Mesothelial cell of epicardium (in vitro differentiated cells): ENCODE data around the gene DENND4C. TPM values are rescaled to one million over a fixed set of nuclear protein-coding genes. Genes with fewer than 3 reads are reported as not detected.
"Not testable (repeated sequence)": the region's sequence is repeated elsewhere in the genome, so short reads cannot be mapped to it uniquely, and the experiment has no call there.

Experiments
- DNase-seq, 2 experiments: peaks; one replicate each; pipeline ENCODE4 v3.0.0; 2021; ENCODE audit warnings: low spot score in 2 of 2; ENCODE audit not compliant: unreplicated experiment in 2 of 2
- H3K27ac Mint-ChIP-seq: 2 replicates; pipeline ENCODE4 v1.8.0; 2021; ENCODE audit warnings: mixed read lengths
- H3K27me3 Mint-ChIP-seq: 2 replicates; pipeline ENCODE4 v1.8.0; 2021; ENCODE audit warnings: low read depth, mixed read lengths
- H3K36me3 Mint-ChIP-seq: 2 replicates; pipeline ENCODE4 v1.8.0; 2021; ENCODE audit warnings: mixed read lengths
- H3K4me1 Mint-ChIP-seq: 2 replicates; pipeline ENCODE4 v1.8.0; 2021; ENCODE audit warnings: mixed read lengths
- H3K4me3 Mint-ChIP-seq: 2 replicates; pipeline ENCODE4 v1.8.0; 2021; ENCODE audit warnings: mild to moderate bottlenecking, moderate library complexity, mixed read lengths
- H3K9me3 Mint-ChIP-seq: 2 replicates; pipeline ENCODE4 v1.8.0; 2021; ENCODE audit warnings: mixed read lengths
- total RNA-seq: library from RNA; stranded (reverse); gene quantifications from 3 replicates; pipeline ENCODE4 v1.2.1, GENCODE V29; 2021
- TF ChIP-seq, protein P1 (sequence below): fragments of 200-600 bp; sonication (generic); IDR thresholded peaks from one replicate; pipeline ENCODE4 v1.5.0; 2021; ENCODE audit warnings: antibody characterized with exemption; ENCODE audit not compliant: unreplicated experiment

Gene DENND4C
- total RNA-seq, 1 donor from 2014 or later: 73.9 TPM

DNA sequence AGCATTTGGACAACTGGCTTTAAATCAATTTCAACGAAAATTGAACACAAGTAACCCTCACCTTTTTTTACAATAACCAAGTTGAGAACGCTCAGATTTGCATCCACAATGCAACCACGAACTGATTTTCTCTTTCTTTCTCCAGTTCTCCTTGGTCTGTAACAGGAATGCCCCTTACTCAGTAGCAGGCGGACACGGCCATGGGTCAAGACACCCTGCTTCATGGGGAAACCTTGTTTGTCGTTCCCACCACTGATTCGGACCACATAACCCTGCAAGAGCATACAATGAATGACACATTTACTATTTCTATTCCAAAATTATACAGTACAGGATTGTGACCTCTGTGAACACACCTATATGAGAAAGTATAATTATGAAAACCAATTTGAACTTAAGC lies 148.2 kb downstream of the DENND4C start:
- Mint-ChIP-seq H3K4me1 (peaks cover 34% of the 10 kb centered on the region), H3K9me3 (no peaks in the 10 kb centered on the region), H3K36me3 (peaks cover 44% of the 10 kb centered on the region), H3K27me3 (no peaks in the 10 kb centered on the region), H3K4me3 (peak overlapping the region; percentile 100), H3K27ac (peak overlapping the region; percentile 100)
- TF ChIP-seq, protein P1, sequence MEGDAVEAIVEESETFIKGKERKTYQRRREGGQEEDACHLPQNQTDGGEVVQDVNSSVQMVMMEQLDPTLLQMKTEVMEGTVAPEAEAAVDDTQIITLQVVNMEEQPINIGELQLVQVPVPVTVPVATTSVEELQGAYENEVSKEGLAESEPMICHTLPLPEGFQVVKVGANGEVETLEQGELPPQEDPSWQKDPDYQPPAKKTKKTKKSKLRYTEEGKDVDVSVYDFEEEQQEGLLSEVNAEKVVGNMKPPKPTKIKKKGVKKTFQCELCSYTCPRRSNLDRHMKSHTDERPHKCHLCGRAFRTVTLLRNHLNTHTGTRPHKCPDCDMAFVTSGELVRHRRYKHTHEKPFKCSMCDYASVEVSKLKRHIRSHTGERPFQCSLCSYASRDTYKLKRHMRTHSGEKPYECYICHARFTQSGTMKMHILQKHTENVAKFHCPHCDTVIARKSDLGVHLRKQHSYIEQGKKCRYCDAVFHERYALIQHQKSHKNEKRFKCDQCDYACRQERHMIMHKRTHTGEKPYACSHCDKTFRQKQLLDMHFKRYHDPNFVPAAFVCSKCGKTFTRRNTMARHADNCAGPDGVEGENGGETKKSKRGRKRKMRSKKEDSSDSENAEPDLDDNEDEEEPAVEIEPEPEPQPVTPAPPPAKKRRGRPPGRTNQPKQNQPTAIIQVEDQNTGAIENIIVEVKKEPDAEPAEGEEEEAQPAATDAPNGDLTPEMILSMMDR: no peak
- DNase-seq: no peak

DNA sequence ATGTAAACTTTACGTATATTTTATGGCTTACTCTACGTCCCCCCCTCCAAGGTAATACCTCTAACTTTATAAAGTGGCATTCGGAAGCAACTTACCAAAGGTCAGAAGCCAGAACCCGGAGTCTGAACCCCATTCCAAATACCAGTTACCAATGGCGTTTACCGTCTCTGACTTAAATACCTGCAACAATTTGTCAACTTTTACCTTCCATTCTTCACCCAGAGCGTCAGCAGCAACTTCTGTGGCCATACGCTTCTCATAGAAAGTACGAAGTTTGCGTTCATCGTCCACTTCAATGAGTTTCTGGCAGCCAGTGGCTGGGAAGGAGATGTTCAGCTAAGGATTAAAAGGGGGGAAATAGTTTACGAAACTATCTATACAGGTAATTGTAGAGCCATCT lies 148.8 kb downstream of the DENND4C start:
- Mint-ChIP-seq H3K9me3 (no peaks in the 10 kb centered on the region), H3K27ac (peak overlapping the region; percentile 100), H3K4me3 (peak overlapping the region; percentile 100), H3K4me1 (peaks cover 34% of the 10 kb centered on the region), H3K27me3 (no peaks in the 10 kb centered on the region), H3K36me3 (peaks cover 38% of the 10 kb centered on the region)
- TF ChIP-seq, protein P1: no peak
- no peak for DNase-seq

DNA sequence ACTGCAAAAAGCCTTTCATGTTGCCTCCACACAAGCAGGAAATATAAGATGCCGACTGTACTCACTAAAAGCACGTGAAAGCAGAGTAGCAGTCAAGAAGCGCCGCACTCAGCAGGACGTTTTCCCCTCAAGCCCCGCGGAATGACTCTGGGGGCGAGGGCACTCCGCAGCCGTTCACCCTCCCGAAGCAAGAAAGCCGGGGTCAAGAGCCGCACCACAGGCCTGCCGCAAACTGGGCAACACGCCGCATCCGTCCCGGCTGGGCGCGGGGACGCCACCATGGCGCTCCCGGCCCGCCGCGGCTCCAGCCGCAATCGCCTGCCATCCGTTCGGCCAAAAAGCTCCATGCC lies 149.2 kb downstream of the DENND4C start:
- Mint-ChIP-seq H3K9me3 (no peaks in the 10 kb centered on the region), H3K27ac (peak overlapping the region; percentile 100), H3K4me1 (peaks cover 34% of the 10 kb centered on the region), H3K27me3 (no peaks in the 10 kb centered on the region), H3K36me3 (peaks cover 34% of the 10 kb centered on the region), H3K4me3 (peak overlapping the region; percentile 100)
- TF ChIP-seq, protein P1: no peak
- peak in 1 of 2 experiments; percentile 23 for DNase-seq

DNA sequence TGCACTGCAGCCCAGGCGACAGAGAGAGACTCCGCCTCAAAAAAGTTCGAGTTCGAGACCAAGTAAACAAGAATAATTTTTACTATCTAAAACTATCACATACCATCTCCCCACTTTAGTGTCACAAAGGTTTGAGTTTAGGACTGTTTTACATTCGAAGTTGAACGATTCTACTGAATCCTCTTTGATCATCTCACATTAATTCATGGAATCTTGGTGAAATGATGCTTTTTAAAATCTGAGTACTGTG lies 150.3 kb downstream of the DENND4C start:
- Mint-ChIP-seq H3K36me3 (peaks cover 26% of the 10 kb centered on the region), H3K9me3 (no peaks in the 10 kb centered on the region), H3K4me3 (peak overlapping the region; percentile 100), H3K27me3 (no peaks in the 10 kb centered on the region), H3K4me1 (peaks cover 34% of the 10 kb centered on the region), H3K27ac (peak overlapping the region; percentile 100)
- no peak for DNase-seq
- TF ChIP-seq, protein P1: no peak

DNA sequence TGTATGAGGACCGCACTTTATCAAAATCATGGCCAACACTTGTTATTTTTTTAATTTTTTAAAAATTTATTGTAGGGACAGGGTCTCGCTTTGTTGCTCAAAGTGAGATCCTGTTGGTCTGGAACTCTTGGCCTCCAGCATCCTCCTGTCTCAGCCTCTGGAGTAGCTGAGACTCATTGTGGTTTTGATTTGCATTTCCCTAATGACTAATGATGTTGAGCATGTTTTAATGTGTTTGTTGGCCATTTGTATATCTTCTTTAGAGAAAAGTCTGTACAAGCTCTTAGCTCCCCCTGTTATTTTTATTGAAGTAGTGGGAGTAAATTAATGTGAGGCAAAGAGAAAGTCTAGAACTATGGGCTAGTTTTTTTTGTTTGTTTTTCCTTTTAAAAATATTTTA lies 151.2 kb downstream of the DENND4C start:
- no peak overlapping the region for H3K27ac Mint-ChIP-seq
- peaks cover 38% of the 10 kb centered on the region for H3K4me1 Mint-ChIP-seq
- DNase-seq: no peak
- peaks cover 18% of the 10 kb centered on the region for H3K36me3 Mint-ChIP-seq
- no peaks in the 10 kb centered on the region for H3K27me3 Mint-ChIP-seq
- no peak overlapping the region for H3K4me3 Mint-ChIP-seq
- TF ChIP-seq, protein P1: no peak
- H3K9me3 Mint-ChIP-seq: no peaks in the 10 kb centered on the region

DNA sequence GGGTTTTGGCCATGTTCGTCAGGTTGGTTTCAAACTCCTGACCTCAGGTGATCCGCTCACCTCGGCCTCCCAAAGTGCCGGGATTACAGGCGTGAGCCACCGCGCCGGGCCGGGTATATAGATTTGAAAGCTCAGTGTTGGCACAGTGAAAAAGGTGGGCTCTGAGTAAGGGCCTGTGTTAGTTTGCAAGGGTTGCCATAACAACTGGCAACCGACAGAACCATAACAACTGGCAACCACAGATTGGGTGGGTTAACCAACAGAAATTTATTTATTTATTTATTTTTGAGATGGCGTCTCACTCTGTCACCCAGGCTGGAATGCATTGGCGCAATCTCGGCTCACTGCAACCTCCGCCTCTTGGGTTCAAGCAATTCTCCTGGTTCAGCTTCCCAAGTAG lies 154.7 kb downstream of the DENND4C start:
- not testable (repeated sequence) for DNase-seq, H3K4me3 Mint-ChIP-seq, H3K27me3 Mint-ChIP-seq, H3K9me3 Mint-ChIP-seq, H3K36me3 Mint-ChIP-seq, H3K27ac Mint-ChIP-seq
- H3K4me1 Mint-ChIP-seq: peaks cover 15% of the 10 kb centered on the region
